ENCODE measurements around the gene CELSR1. TPM values are rescaled to one million over a fixed set of nuclear protein-coding genes. Genes with fewer than 3 reads are reported as not detected.

The CELSR1 gene
- total RNA-seq, 2 experiments from 2014 or later, result 1.0 to 1.1 TPM

- ATAC-seq (ENCODE audit: poor library complexity) (no peak), DNase-seq (no peak)
- peaks cover 8% of the 10 kb centered on the region for H3K4me1 ChIP-seq (ENCODE audit: insufficient read depth, low read length)
- Mint-ChIP-seq H3K4me1 (ENCODE audit: low read depth) (no peaks in the 10 kb centered on the region), H3K27me3 (no peaks in the 10 kb centered on the region), H3K27ac (no peak overlapping the region), H3K4me3 (no peak overlapping the region), H3K36me3 (ENCODE audit: low read depth) (no peaks in the 10 kb centered on the region), H3K9me3 (no peaks in the 10 kb centered on the region)
- no peaks in the 10 kb centered on the region for H3K36me3 ChIP-seq (ENCODE audit: insufficient read depth, low read length)
- POLR2A ChIA-PET, result no interaction called here
- intact Hi-C loops (cut with DNase I, micrococcal nuclease), result no loop called here
- no peaks in the 10 kb centered on the region for H3K27me3 ChIP-seq (ENCODE audit: control insufficient read depth in 1 of 2, insufficient read depth in 2 of 2, low read length in 2 of 2)
- H3K27ac ChIP-seq (ENCODE audit: low read depth in 1 of 2, low read length in 2 of 2), result no peak overlapping the region
- CTCF ChIA-PET, result no interaction called here
- TF ChIP-seq CTCF (IDR thresholded peaks at IDR 0.05), result no peak
- no peak overlapping the region for H3K4me3 ChIP-seq (ENCODE audit: low read length)
- no peaks in the 10 kb centered on the region for H3K9me3 ChIP-seq (ENCODE audit: control insufficient read depth in 1 of 2, insufficient read depth in 1 of 2, low read length in 2 of 2)
These were observed 120.4 kb downstream of the CELSR1 start for GRCh38 chr22:46416891-46417580.

- POLR2A ChIA-PET, result no interaction called here
- Histone ChIP-seq H3K27me3 (ENCODE audit: control insufficient read depth in 1 of 2, insufficient read depth in 2 of 2, low read length in 2 of 2) (no peaks in the 10 kb centered on the region), H3K9me3 (ENCODE audit: control insufficient read depth in 1 of 2, insufficient read depth in 1 of 2, low read length in 2 of 2) (no peaks in the 10 kb centered on the region), H3K36me3 (ENCODE audit: insufficient read depth, low read length) (no peaks in the 10 kb centered on the region), H3K27ac (ENCODE audit: low read depth in 1 of 2, low read length in 2 of 2) (no peak overlapping the region), H3K4me1 (ENCODE audit: insufficient read depth, low read length) (peaks cover 8% of the 10 kb centered on the region), H3K4me3 (ENCODE audit: low read length) (no peak overlapping the region)
- H3K9me3 Mint-ChIP-seq, result no peaks in the 10 kb centered on the region
- intact Hi-C loops (cut with DNase I, micrococcal nuclease), result no loop called here
- CTCF ChIA-PET, result no interaction called here
- no peaks in the 10 kb centered on the region for H3K36me3 Mint-ChIP-seq (ENCODE audit: low read depth)
- H3K4me3 Mint-ChIP-seq, result no peak overlapping the region
- no peak for TF ChIP-seq CTCF (IDR thresholded peaks at IDR 0.05)
- DNase-seq (no peak), ATAC-seq (ENCODE audit: poor library complexity) (no peak)
- H3K27me3 Mint-ChIP-seq, result no peaks in the 10 kb centered on the region
- no peaks in the 10 kb centered on the region for H3K4me1 Mint-ChIP-seq (ENCODE audit: low read depth)
- no peak overlapping the region for H3K27ac Mint-ChIP-seq
These were observed 120.9 kb downstream of the CELSR1 start for GRCh38 chr22:46416520-46416871.

- Histone ChIP-seq H3K27me3 (ENCODE audit: control insufficient read depth in 1 of 2, insufficient read depth in 2 of 2, low read length in 2 of 2) (no peaks in the 10 kb centered on the region), H3K36me3 (ENCODE audit: insufficient read depth, low read length) (no peaks in the 10 kb centered on the region), H3K4me1 (ENCODE audit: insufficient read depth, low read length) (peaks cover 3% of the 10 kb centered on the region), H3K27ac (ENCODE audit: low read depth in 1 of 2, low read length in 2 of 2) (no peak overlapping the region), H3K4me3 (ENCODE audit: low read length) (no peak overlapping the region), H3K9me3 (ENCODE audit: control insufficient read depth in 1 of 2, insufficient read depth in 1 of 2, low read length in 2 of 2) (no peaks in the 10 kb centered on the region)
- Mint-ChIP-seq H3K36me3 (ENCODE audit: low read depth) (no peaks in the 10 kb centered on the region), H3K4me1 (ENCODE audit: low read depth) (no peaks in the 10 kb centered on the region), H3K27ac (no peak overlapping the region), H3K9me3 (no peaks in the 10 kb centered on the region), H3K4me3 (no peak overlapping the region), H3K27me3 (no peaks in the 10 kb centered on the region)
- DNase-seq (no peak), ATAC-seq (ENCODE audit: poor library complexity) (no peak)
- POLR2A ChIA-PET, result no interaction called here
- no peak for TF ChIP-seq CTCF (IDR thresholded peaks at IDR 0.05)
- CTCF ChIA-PET, result no interaction called here
- intact Hi-C loops (cut with DNase I, micrococcal nuclease), result no loop called here
These were observed 121.5 kb downstream of the CELSR1 start for GRCh38 chr22:46415776-46416519.

Measured in CD4-positive, alpha-beta T cell (primary cell).